Kidney tubule cell (primary cell): Measurements from ENCODE around the gene CPT1A.

Experiments
- DNase-seq: peaks from one replicate; pipeline ENCODE4 v3.0.0-alpha.2; 2018; ENCODE audit warnings: low spot score

CPT1A gene

GRCh38 chr11:68796801-68797200 lies 44.9 kb downstream of the CPT1A start:
- DNase-seq = no peak

GRCh38 chr11:68792400-68792966 lies 49.2 kb downstream of the CPT1A start:
- DNase-seq = no peak

GRCh38 chr11:68784653-68785052 lies 57.1 kb downstream of the CPT1A start:
- no peak for DNase-seq

- DNase-seq = no peak
Measured at GRCh38 chr11:68783216-68783821, 58.4 kb downstream of the CPT1A start.

GRCh38 chr11:68782711-68783110 lies 59.0 kb downstream of the CPT1A start:
- DNase-seq = no peak

- DNase-seq = no peak
Measured at GRCh38 chr11:68780829-68781228, 60.9 kb downstream of the CPT1A start.

- no peak for DNase-seq
Measured at GRCh38 chr11:68778205-68778604, 63.5 kb downstream of the CPT1A start.

GRCh38 chr11:68776442-68777235 lies 65.1 kb downstream of the CPT1A start:
- DNase-seq = no peak

GRCh38 chr11:68775951-68776388 lies 65.7 kb downstream of the CPT1A start:
- peak; percentile 78 for DNase-seq

GRCh38 chr11:68774194-68774585 lies 67.5 kb downstream of the CPT1A start:
- no peak for DNase-seq

- no peak for DNase-seq
Measured at GRCh38 chr11:68773521-68774193, 68.1 kb downstream of the CPT1A start.

GRCh38 chr11:68772936-68773335 lies 68.8 kb downstream of the CPT1A start:
- no peak for DNase-seq

- DNase-seq = no peak
Measured at GRCh38 chr11:68770781-68771180, 70.9 kb downstream of the CPT1A start.

GRCh38 chr11:68767672-68768071 lies 74.0 kb downstream of the CPT1A start:
- no peak for DNase-seq

- no peak for DNase-seq
Measured at GRCh38 chr11:68766786-68767185, 74.9 kb downstream of the CPT1A start.

- DNase-seq = no peak
Measured at GRCh38 chr11:68764746-68765145, 77.0 kb downstream of the CPT1A start.

- DNase-seq = no peak
Measured at GRCh38 chr11:68763926-68764657, 77.6 kb downstream of the CPT1A start.

- peak; percentile 53 for DNase-seq
Measured at GRCh38 chr11:68763181-68763721, 78.5 kb downstream of the CPT1A start.

- no peak for DNase-seq
Measured at GRCh38 chr11:68762481-68762880, 79.2 kb downstream of the CPT1A start.

GRCh38 chr11:68761801-68762200 lies 79.9 kb downstream of the CPT1A start:
- DNase-seq = no peak

- no peak for DNase-seq
Measured at GRCh38 chr11:68759991-68760390, 81.7 kb downstream of the CPT1A start.

- no peak for DNase-seq
Measured at GRCh38 chr11:68757711-68758110, 84.0 kb downstream of the CPT1A start.
